Bronchial epithelial cell (primary cell): ENCODE results near the gene KITLG. TPM values are rescaled to one million over a fixed set of nuclear protein-coding genes. Genes with fewer than 3 reads are reported as not detected.

Experiments used
- DNase-seq: peaks from one replicate; pipeline ENCODE4 v3.0.0-alpha.2; 2010; ENCODE audit warnings: low read depth
- FAIRE-seq: peaks from 2 replicates; lab custom pipeline; 2011; peaks lifted over from hg19 to GRCh38; lab: Jason Lieb, UNC
- H3K27me3 ChIP-seq: 2 replicates; pipeline ENCODE4 v1.5.1; 2011; ENCODE audit warnings: low read length; ENCODE audit not compliant: control insufficient read depth, insufficient read depth
- H3K36me3 ChIP-seq: 2 replicates; pipeline ENCODE4 v1.5.1; 2011; ENCODE audit warnings: low read length; ENCODE audit not compliant: control insufficient read depth, insufficient read depth
- H3K4me3 ChIP-seq: 2 replicates; pipeline ENCODE4 v1.5.1; 2011; ENCODE audit warnings: mild to moderate bottlenecking, low read depth, low read length, control low read depth
- CTCF ChIP-seq: IDR thresholded peaks from 2 replicates; pipeline ENCODE4 v1.5.1; 2011; ENCODE audit warnings: mild to moderate bottlenecking, moderate library complexity, low read length, control low read depth, inconsistent platforms; ENCODE audit not compliant: insufficient read depth, severe bottlenecking
- total RNA-seq: library from RNA; depleted of rRNA; stranded (reverse); fragments of >200 nt; gene quantifications from 2 replicates; pipeline ENCODE4 v1.2.1, GENCODE V29; 2014

KITLG gene
- total RNA-seq, 1 donor from 2014 or later, result 22.4 TPM

DNA sequence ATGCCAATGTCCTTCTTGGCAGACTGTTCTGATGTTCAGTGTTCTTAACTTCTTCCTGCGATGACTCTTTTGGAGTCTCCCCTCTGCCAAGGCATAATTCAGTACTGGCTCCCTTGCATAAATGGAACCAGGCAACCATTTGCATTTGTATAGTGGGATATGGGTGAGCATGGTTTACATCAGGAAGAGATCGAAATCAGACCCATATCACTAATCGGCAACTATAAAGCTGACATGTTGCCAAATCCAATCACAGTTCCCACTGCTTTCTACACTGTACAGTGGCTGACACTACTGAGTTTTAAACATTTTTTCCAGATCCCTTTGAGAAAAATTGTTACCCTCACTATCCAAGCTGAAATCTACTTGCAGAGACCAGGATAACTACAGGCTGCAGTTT lies 83.8 kb downstream of the KITLG start:
- Histone ChIP-seq H3K4me3 (no peak overlapping the region), H3K36me3 (peaks cover 4% of the 10 kb centered on the region), H3K27me3 (no peaks in the 10 kb centered on the region)
- DNase-seq, result no peak
- no peak for FAIRE-seq
- TF ChIP-seq CTCF, result no peak

- peaks cover 4% of the 10 kb centered on the region for H3K36me3 ChIP-seq
- DNase-seq, result no peak
- no peaks in the 10 kb centered on the region for H3K27me3 ChIP-seq
- TF ChIP-seq CTCF, result no peak
- FAIRE-seq, result no peak
- no peak overlapping the region for H3K4me3 ChIP-seq
Measured at GRCh38 chr12:88495031-88495430, 85.2 kb downstream of the KITLG start.

- no peak for TF ChIP-seq CTCF
- Histone ChIP-seq H3K27me3 (no peaks in the 10 kb centered on the region), H3K36me3 (peaks cover 4% of the 10 kb centered on the region), H3K4me3 (no peak overlapping the region)
- no peak for DNase-seq
- FAIRE-seq, result no peak
Measured at GRCh38 chr12:88494520-88494919, 85.8 kb downstream of the KITLG start.

DNA sequence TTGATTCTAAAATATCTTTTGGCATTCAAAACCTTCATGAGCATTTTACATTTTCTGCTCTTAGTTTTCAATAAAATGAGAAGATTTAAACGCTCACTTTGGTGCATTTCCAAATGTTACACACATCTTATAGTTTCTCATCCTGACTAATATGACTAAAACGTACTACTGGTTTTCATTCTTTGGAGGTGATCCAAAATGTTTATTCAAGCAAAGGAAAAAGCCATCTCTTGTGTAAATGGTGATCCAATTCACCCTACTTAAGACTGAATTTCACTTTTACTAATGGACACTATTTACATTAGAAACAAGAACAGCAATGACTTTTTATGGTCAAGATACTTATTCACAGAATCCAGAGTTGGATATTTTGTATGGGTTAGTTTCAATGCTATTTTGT lies 86.6 kb downstream of the KITLG start:
- H3K36me3 ChIP-seq, result peaks cover 4% of the 10 kb centered on the region
- H3K27me3 ChIP-seq, result no peaks in the 10 kb centered on the region
- DNase-seq, result peak; percentile 90
- FAIRE-seq, result no peak
- H3K4me3 ChIP-seq, result no peak overlapping the region
- TF ChIP-seq CTCF, result no peak

- H3K36me3 ChIP-seq, result no peaks in the 10 kb centered on the region
- no peak overlapping the region for H3K4me3 ChIP-seq
- DNase-seq, result no peak
- no peak for TF ChIP-seq CTCF
- H3K27me3 ChIP-seq, result no peaks in the 10 kb centered on the region
- FAIRE-seq, result no peak
Measured at GRCh38 chr12:88490425-88490824, 89.8 kb downstream of the KITLG start.

GRCh38 chr12:88472775-88473174 lies 107.5 kb downstream of the KITLG start:
- no peak overlapping the region for H3K4me3 ChIP-seq
- FAIRE-seq (no peak), DNase-seq (peak; percentile 83)
- no peak for TF ChIP-seq CTCF
- H3K36me3 ChIP-seq, result no peaks in the 10 kb centered on the region
- H3K27me3 ChIP-seq, result no peaks in the 10 kb centered on the region
